H1 (cell line): ENCODE results near the gene MBLAC2. TPM values are rescaled to one million over a fixed set of nuclear protein-coding genes. Genes with fewer than 3 reads are reported as not detected.
A peak's percentile ranks its signal among the peaks of the same experiment; 100 is the strongest.

Experiments
- CTBP2 ChIP-seq: IDR thresholded peaks from 2 replicates; pipeline ENCODE4 v1.7.0; 2011; ENCODE audit warnings: borderline replicate concordance, mild to moderate bottlenecking, moderate library complexity, mixed read lengths, low read length; ENCODE audit not compliant: insufficient read depth, insufficient read length
- EP300 ChIP-seq, 2 experiments: IDR thresholded peaks; 1 replicate in 1 of 2; 2 replicates in 1 of 2; pipeline ENCODE4 v1.6.1; 2011 to 2012; ENCODE audit warnings: low read depth in 2 of 2, low read length in 2 of 2, mild to moderate bottlenecking in 2 of 2, borderline replicate concordance in 1 of 2, inconsistent platforms in 1 of 2, moderate library complexity in 1 of 2
- HDAC2 ChIP-seq, 2 experiments: fragments of 300-600 bp in 1 of 2; sonication (generic) in 1 of 2; IDR thresholded peaks; 2 replicates each; pipeline ENCODE4 v1.6.1; 2011 to 2012; ENCODE audit warnings: low read depth in 2 of 2, low read length in 2 of 2, mild to moderate bottlenecking in 2 of 2, moderate library complexity in 2 of 2, borderline replicate concordance in 1 of 2, inconsistent platforms in 1 of 2
- HDAC6 ChIP-seq: IDR thresholded peaks from one replicate; pipeline ENCODE4 v1.7.1; 2012; ENCODE audit warnings: low read depth, mild to moderate bottlenecking, inconsistent platforms, low read length, moderate library complexity
- JUN ChIP-seq: IDR thresholded peaks from 2 replicates; pipeline ENCODE4 v1.6.1; 2011; ENCODE audit warnings: low read depth, mild to moderate bottlenecking, improper control_type of control experiment, low read length
- JUND ChIP-seq: IDR thresholded peaks from 2 replicates; pipeline ENCODE4 v1.6.1; 2011; ENCODE audit warnings: mild to moderate bottlenecking, improper control_type of control experiment, low read length
- RAD21 ChIP-seq, 2 experiments: IDR thresholded peaks in 1 of 2; conservative IDR thresholded peaks in 1 of 2; 2 replicates each; pipeline ENCODE4 v1.6.1; 2011; ENCODE audit warnings: low read depth in 2 of 2, low read length in 2 of 2, improper control_type of control experiment in 1 of 2, inconsistent platforms in 1 of 2, mild to moderate bottlenecking in 1 of 2, moderate library complexity in 1 of 2
- SP1 ChIP-seq: IDR thresholded peaks from 2 replicates; pipeline ENCODE4 v1.6.1; 2011; ENCODE audit warnings: low read depth, low read length
- SRF ChIP-seq: IDR thresholded peaks from 2 replicates; pipeline ENCODE4 v1.6.1; 2011; ENCODE audit warnings: mild to moderate bottlenecking, low read depth, low read length, moderate library complexity
- polyA plus RNA-seq, 7 experiments: library from polyadenylated mRNA; depleted of rRNA in 3 of 7; stranded (reverse) in 5 of 7; unstranded in 2 of 7; fragments of >200 nt in 5 of 7; fragments of 200-250 nt in 2 of 7; gene quantifications; 1 replicate in 5 of 7; 2 replicates in 1 of 7; 4 replicates in 1 of 7; pipeline versions ENCODE4 v1.2.1 to v1.2.3, GENCODE V29; 2011 to 2013; ENCODE audit warnings: missing spikeins in 2 of 7, mixed read lengths in 2 of 7
- total RNA-seq: library from RNA; stranded (reverse); fragmentation: NEBNext Ultra II Directional; extraction: Animal tissue kit (Norgen Biotek cat#: 25700); gene quantifications from 2 replicates; pipeline ENCODE4 v1.2.1, GENCODE V29; 2021

MBLAC2 gene
- total and polyA plus RNA-seq, 2 of the 8 experiments (the other 6 are each of a cell fraction or from before 2014, with no cell fraction given) = 2.8 to 6.7 TPM

DNA sequence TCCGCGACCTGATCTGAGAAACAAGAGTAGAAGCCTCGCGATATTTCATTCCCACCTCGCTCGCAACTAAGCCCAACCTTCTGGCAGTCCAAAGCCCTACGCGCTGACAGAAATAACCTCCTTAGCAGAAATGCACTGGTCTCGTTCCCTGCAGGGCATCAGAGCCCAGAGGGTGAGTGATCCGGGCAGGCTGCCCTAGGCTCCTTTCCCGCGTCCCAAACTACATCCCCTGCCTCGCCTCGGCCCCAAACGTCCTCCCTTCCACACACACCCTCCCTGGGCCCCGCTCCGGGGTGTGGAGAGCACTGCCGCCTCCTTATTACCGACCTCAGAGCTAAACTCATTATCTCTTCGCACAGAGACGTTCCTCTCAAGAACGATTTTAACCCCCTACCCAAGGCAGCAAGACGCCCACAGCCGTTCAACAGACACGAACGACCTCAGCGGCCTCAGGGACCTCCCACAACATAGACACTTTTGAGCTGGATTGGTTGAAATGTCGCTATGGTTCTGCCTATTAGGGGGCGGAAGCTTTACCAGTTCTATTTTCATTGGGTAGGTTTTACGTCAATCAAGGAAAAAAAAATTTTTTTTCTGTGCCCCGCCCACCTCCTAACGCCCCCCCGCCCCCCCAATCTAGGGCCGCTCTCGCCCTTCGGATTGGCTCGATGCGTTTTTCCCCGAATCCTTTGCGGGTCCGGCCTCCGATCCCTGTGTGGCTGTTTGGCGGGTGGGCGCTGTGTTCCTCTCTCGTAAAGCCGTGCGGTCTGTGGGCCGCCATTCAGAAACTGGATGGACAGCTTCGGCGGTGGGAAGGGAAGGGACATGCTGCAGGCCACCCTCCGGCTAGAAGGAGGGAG is 65.0 kb downstream of the MBLAC2 start, which contains the start of gene CETN3 (continued):
- TF ChIP-seq SP1 (peak; percentile 98), CTBP2 (no peak), RAD21 (IDR thresholded peaks at IDR 0.05 in 1 of 2, conservative IDR thresholded peaks at IDR 0.05 in 1 of 2; ENCODE audit: low read depth in 2 of 2, low read length in 2 of 2) (no peak), HDAC2 (IDR thresholded peaks at IDR 0.05; ENCODE audit: borderline replicate concordance in 1 of 2, low read depth in 2 of 2, low read length in 2 of 2) (peak in 1 of 2 experiments; percentile 81; a peak in 1 of 4 replicates), JUND (no peak), JUN (no peak), EP300 (IDR thresholded peaks at IDR 0.05; ENCODE audit: borderline replicate concordance in 1 of 2, low read depth in 2 of 2, low read length in 2 of 2) (no peak), HDAC6 (no peak), SRF (no peak)
